Cerebellar cortex (tissue), 1 donor: ENCODE measurements around the gene RELCH.
"Not testable (repeated sequence)": the region's sequence is repeated elsewhere in the genome, so short reads cannot be mapped to it uniquely, and the experiment has no call there.

Experiments used
- DNase-seq: peaks from one replicate; pipeline ENCODE4 v3.0.0-alpha.2; 2015; ENCODE audit warnings: low spot score

RELCH gene

GRCh38 chr18:62186774-62187542, at the start of gene RELCH, which contains the start of gene PIGN:
Gene RELCH (plus strand): TSS chr18:62187255. CDS start chr18:62187506, 251 bp downstream.
Gene PIGN (minus strand): TSS chr18:62187056. CDS start chr18:62161353, 25,703 bp downstream.
- peak; percentile 99 for DNase-seq

GRCh38 chr18:62138461-62139235, 48.4 kb upstream of the RELCH start:
- DNase-seq: no peak

- DNase-seq: no peak
These were observed 46.8 kb upstream of the RELCH start for GRCh38 chr18:62140259-62140658.

GRCh38 chr18:62144338-62144737, 42.7 kb upstream of the RELCH start:
- no peak for DNase-seq

- DNase-seq: no peak
These were observed 35.8 kb upstream of the RELCH start for GRCh38 chr18:62151068-62151771.

GRCh38 chr18:62152844-62153243, 34.2 kb upstream of the RELCH start:
- no peak for DNase-seq

- DNase-seq: no peak
These were observed 29.2 kb upstream of the RELCH start for GRCh38 chr18:62157843-62158242.

- DNase-seq: no peak
These were observed 22.7 kb upstream of the RELCH start for GRCh38 chr18:62164310-62164709.

- DNase-seq: no peak
These were observed 22.1 kb upstream of the RELCH start for GRCh38 chr18:62164855-62165487.

GRCh38 chr18:62165583-62165982, 21.5 kb upstream of the RELCH start:
- no peak for DNase-seq

- DNase-seq: not testable (repeated sequence)
These were observed 20.5 kb upstream of the RELCH start for GRCh38 chr18:62166524-62166923.

- DNase-seq: no peak
These were observed 16.2 kb upstream of the RELCH start for GRCh38 chr18:62170857-62171256.

GRCh38 chr18:62172298-62172697, 14.8 kb upstream of the RELCH start:
- DNase-seq: no peak

GRCh38 chr18:62175521-62175920, 11.5 kb upstream of the RELCH start:
- DNase-seq: no peak

- no peak for DNase-seq
These were observed 9.8 kb upstream of the RELCH start for GRCh38 chr18:62177271-62177670.

- DNase-seq: no peak
These were observed 7.8 kb upstream of the RELCH start for GRCh38 chr18:62179213-62179612.

GRCh38 chr18:62182220-62182619, 4.8 kb upstream of the RELCH start:
- no peak for DNase-seq

- DNase-seq: peak; percentile 70
These were observed 3.4 kb upstream of the RELCH start for GRCh38 chr18:62183578-62184195.

GRCh38 chr18:62186499-62186773, 619 bp upstream of the RELCH start:
- DNase-seq: no peak

GRCh38 chr18:62187543-62188510, 772 bp downstream of the RELCH start:
- peak; percentile 32 for DNase-seq

- no peak for DNase-seq
These were observed 2.2 kb downstream of the RELCH start for GRCh38 chr18:62189208-62189607.
